IPS-15b (cell line): Measurements from ENCODE around the gene GPRIN3.
"Not testable (repeated sequence)": the region's sequence is repeated elsewhere in the genome, so short reads cannot be mapped to it uniquely, and the experiment has no call there.

Experiments
- H3K27me3 ChIP-seq: one replicate; pipeline ENCODE4 v1.6.1; 2013; ENCODE audit warnings: low read length; ENCODE audit not compliant: control insufficient read depth, insufficient read depth
- H3K36me3 ChIP-seq: one replicate; pipeline ENCODE4 v1.6.1; 2013; ENCODE audit warnings: low read length; ENCODE audit not compliant: control insufficient read depth, insufficient read depth
- H3K4me1 ChIP-seq: one replicate; pipeline ENCODE4 v1.6.1; 2013; ENCODE audit warnings: mild to moderate bottlenecking, low read length; ENCODE audit not compliant: control insufficient read depth, insufficient read depth
- H3K4me3 ChIP-seq: one replicate; pipeline ENCODE4 v1.5.1; 2013; ENCODE audit warnings: low read depth, low read length
- H3K9ac ChIP-seq: one replicate; pipeline ENCODE4 v1.6.1; 2013; ENCODE audit warnings: low read depth, mild to moderate bottlenecking, low read length
- H3K9me3 ChIP-seq: one replicate; pipeline ENCODE4 v1.6.1; 2013; ENCODE audit warnings: mild to moderate bottlenecking, low read length; ENCODE audit not compliant: control insufficient read depth, insufficient read depth

The GPRIN3 gene

DNA sequence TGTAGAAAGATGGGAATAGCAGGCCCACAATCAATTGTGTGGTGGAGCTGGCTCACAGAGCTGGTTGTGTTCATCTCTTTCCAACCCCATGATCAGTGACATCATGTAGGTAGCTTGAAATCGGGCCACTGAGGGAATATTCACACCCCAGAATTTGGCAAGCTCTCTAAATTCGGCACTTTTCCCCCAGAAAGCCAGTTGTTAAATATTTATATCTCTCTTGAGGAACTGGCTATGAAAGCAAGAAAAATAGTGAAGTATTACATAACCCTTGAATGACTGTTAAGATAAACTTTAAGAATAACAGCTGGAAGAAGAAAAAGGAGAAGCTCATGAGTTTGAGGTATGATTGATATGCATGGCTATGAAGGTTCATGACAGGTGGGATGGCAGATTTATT is 38.9 kb downstream of the GPRIN3 start:
- Histone ChIP-seq H3K4me3 (no peak overlapping the region), H3K4me1 (no peaks in the 10 kb centered on the region), H3K27me3 (no peaks in the 10 kb centered on the region), H3K9ac (no peak overlapping the region), H3K9me3 (no peaks in the 10 kb centered on the region), H3K36me3 (no peaks in the 10 kb centered on the region)

DNA sequence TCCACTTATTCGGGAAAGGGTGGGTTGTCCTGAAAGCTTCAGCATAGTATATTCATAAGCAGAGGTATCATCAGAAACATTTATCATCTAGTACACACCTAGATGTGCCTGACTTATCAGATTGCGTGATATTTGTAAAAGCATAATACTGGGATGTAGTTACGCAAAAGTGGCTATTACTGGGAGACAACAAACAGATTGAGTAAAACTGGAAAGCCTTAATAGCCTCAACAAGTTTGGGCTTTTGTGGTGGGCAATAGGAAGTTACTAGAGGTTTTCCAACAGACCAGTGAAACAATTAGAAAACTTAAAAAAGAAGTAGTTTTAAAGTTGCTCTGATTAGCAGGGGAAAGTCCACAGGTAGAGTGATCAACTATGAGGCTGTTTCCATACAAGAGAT is 39.8 kb downstream of the GPRIN3 start:
- Histone ChIP-seq H3K9ac (no peak overlapping the region), H3K9me3 (no peaks in the 10 kb centered on the region), H3K27me3 (no peaks in the 10 kb centered on the region), H3K4me3 (no peak overlapping the region), H3K36me3 (no peaks in the 10 kb centered on the region), H3K4me1 (no peaks in the 10 kb centered on the region)

DNA sequence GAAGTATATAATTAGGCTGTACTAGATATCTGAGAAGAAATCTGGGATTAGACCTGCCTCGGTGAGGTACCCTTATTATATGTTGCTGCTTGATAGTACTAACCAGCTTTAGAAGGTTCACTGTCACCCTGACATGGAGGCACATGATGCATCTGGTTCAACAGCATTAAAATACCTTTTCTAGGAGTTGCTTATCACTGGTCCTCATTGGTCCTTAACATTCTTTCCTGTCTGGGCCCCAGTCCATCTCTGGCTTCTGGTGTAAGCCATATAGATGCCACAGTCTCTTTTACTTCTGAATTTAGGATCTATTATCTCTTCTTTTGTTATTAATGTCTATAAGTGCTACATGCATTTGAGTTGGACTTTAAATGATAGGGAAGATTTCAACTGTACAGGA is 40.2 kb downstream of the GPRIN3 start:
- Histone ChIP-seq H3K36me3 (no peaks in the 10 kb centered on the region), H3K9me3 (no peaks in the 10 kb centered on the region), H3K4me1 (no peaks in the 10 kb centered on the region)

DNA sequence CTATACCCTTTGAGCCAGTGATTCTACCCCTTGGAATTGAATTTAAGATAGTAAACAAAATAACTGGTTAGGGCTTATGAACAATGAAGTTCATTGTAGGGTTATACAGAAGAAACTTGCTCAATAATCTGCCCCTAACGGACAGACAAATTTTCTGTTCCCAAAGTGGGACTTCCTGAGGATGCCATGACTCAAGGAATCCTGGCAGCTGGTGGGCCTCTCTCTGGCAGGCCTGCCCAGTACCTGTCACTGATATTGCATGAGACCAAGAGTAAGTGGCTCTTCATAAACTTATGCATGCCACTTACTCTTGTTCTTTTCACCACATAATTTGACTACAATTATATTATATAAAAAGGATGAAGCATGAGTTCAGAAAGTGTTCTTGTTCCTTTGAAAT is 41.5 kb downstream of the GPRIN3 start:
- no peaks in the 10 kb centered on the region for H3K9me3 ChIP-seq
- H3K36me3 ChIP-seq, result no peaks in the 10 kb centered on the region
- H3K4me3 ChIP-seq, result no peak overlapping the region
- no peaks in the 10 kb centered on the region for H3K27me3 ChIP-seq
- H3K4me1 ChIP-seq, result peaks cover 2% of the 10 kb centered on the region
- no peak overlapping the region for H3K9ac ChIP-seq

More for the DNA sequence above, 40.2 kb downstream of the GPRIN3 start:
- Histone ChIP-seq H3K27me3 (no peaks in the 10 kb centered on the region), H3K4me3 (no peak overlapping the region), H3K9ac (no peak overlapping the region)

GRCh38 chr4:89263265-89263664 is 44.3 kb downstream of the GPRIN3 start:
- H3K27me3 ChIP-seq, result no peaks in the 10 kb centered on the region
- no peaks in the 10 kb centered on the region for H3K36me3 ChIP-seq
- H3K4me3 ChIP-seq, result no peak overlapping the region
- H3K9ac ChIP-seq, result no peak overlapping the region
- H3K4me1 ChIP-seq, result peaks cover 9% of the 10 kb centered on the region
- no peaks in the 10 kb centered on the region for H3K9me3 ChIP-seq

DNA sequence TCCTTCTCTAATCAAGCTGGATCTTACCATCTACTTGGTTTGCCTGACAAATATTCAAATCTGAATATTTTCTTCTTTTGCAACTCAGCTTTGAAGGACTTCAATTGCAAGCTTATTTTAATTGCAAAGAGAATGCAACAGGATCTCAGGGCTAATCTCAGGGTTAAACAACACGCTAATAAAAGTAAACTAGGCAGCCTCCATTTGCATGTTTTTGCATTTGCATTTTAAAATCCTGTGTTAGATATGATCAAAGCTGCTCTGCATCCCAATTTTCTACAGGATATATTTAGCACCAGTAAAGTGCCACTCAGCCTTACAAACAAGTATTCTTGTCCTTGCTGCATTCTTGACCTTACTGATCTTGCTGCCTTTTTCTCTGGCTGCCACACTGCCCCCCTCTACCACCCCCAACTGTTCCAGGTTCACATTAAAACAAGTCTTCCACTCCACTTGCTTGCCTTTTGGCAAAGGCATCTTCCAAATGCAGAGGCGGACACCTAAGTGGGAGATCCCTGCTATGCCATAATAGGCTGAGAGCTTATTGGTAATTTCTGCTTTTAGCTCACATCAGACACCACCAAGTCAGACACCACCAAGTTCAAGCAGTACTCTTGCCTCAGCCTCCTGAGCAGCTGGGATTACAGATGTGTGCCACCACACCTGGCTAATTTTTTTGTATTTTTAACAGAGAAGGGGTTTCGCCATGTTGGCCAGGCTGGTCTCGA is 48.1 kb downstream of the GPRIN3 start:
- Histone ChIP-seq H3K36me3 (no peaks in the 10 kb centered on the region), H3K27me3 (no peaks in the 10 kb centered on the region), H3K4me3 (no peak overlapping the region), H3K4me1 (peaks cover 9% of the 10 kb centered on the region), H3K9me3 (no peaks in the 10 kb centered on the region), H3K9ac (no peak overlapping the region)

- no peak overlapping the region for H3K4me3 ChIP-seq
- H3K9me3 ChIP-seq, result no peaks in the 10 kb centered on the region
- H3K27me3 ChIP-seq, result no peaks in the 10 kb centered on the region
- H3K4me1 ChIP-seq, result peaks cover 9% of the 10 kb centered on the region
- no peak overlapping the region for H3K9ac ChIP-seq
- H3K36me3 ChIP-seq, result no peaks in the 10 kb centered on the region
Measured at GRCh38 chr4:89258506-89258905, 49.1 kb downstream of the GPRIN3 start.

GRCh38 chr4:89257376-89257775 is 50.2 kb downstream of the GPRIN3 start:
- Histone ChIP-seq H3K36me3 (no peaks in the 10 kb centered on the region), H3K9me3 (no peaks in the 10 kb centered on the region), H3K4me1 (peaks cover 9% of the 10 kb centered on the region), H3K4me3 (no peak overlapping the region), H3K9ac (no peak overlapping the region), H3K27me3 (no peaks in the 10 kb centered on the region)

DNA sequence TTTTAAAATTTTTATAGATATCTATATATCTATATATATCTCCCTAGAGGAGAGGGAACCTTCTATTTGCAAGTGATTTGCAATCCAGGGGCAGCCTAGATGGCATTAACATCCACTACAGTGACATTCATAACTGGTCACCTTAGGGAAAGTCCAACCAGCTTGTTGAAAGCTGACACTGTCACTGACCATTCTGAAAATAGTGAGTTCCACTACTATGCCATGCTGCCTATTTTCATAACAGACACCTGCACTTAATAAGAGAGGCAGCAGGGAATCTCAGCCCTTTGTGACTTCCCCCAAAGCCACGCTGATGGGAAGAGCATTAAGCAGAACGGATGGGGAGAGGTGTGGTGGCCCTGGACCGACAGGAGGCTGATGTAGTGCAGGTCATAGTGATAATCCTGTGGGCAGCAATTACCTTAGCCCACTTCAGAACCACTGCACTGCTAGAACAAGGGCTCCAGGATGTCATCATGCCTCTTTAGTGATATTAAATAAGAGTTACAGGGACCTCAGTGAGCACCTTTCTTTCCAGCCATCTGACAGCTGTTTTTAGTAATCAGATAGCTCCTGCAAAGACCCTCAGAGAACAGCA is 51.3 kb downstream of the GPRIN3 start:
- H3K36me3 ChIP-seq, result no peaks in the 10 kb centered on the region
- H3K9ac ChIP-seq, result no peak overlapping the region
- H3K9me3 ChIP-seq, result no peaks in the 10 kb centered on the region
- no peak overlapping the region for H3K4me3 ChIP-seq
- H3K27me3 ChIP-seq, result no peaks in the 10 kb centered on the region
- peaks cover 8% of the 10 kb centered on the region for H3K4me1 ChIP-seq

GRCh38 chr4:89254847-89255246 is 52.8 kb downstream of the GPRIN3 start:
- Histone ChIP-seq H3K4me1 (peaks cover 7% of the 10 kb centered on the region), H3K27me3 (no peaks in the 10 kb centered on the region)

DNA sequence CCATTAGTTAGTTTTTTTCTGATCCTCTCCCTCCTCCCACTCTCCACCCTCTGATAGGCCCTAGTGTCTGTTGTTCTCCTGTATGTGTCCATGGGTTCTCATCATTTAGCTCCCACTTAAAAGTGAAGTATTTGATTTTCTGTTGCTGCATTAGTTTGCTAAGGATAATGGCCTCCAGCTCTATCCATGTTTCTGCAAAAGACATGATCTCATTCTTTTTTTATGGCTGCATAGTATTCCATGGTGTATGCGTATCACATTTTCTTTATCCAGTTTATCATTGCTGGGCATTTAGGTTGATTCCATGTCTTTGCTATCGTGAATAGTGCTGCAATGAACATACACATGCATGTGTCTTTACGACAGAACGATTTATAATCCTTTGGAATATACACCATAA is 53.3 kb downstream of the GPRIN3 start:
- H3K9ac ChIP-seq, H3K4me1 ChIP-seq, H3K9me3 ChIP-seq, H3K27me3 ChIP-seq, H3K36me3 ChIP-seq, H3K4me3 ChIP-seq: not testable (repeated sequence)

More at GRCh38 chr4:89254847-89255246, 52.8 kb downstream of the GPRIN3 start:
- Histone ChIP-seq H3K4me3 (no peak overlapping the region), H3K9me3 (no peaks in the 10 kb centered on the region), H3K9ac (no peak overlapping the region), H3K36me3 (no peaks in the 10 kb centered on the region)

DNA sequence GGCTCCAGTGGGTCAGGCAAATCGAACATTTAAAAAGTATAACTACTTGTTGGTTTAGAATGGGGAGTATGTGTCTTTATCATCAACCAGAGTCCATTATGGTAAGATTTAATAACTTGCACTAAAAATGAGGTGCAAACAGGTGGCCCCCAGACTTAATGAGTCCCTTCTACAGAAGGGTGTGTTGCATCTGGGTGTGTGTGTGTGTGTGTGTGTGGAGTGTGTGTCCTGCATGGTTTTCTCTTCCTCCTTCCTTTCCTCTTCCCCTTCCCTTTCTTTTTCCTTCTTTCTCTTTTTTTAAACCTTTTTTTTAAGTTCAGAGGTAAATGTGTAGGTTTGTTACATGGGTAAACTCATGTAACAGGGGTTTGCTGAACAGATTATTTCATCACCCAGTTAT is 53.7 kb downstream of the GPRIN3 start:
- peaks cover 2% of the 10 kb centered on the region for H3K4me1 ChIP-seq
- H3K36me3 ChIP-seq, result no peaks in the 10 kb centered on the region
- no peaks in the 10 kb centered on the region for H3K9me3 ChIP-seq
- H3K27me3 ChIP-seq, result no peaks in the 10 kb centered on the region
- H3K4me3 ChIP-seq, result no peak overlapping the region
- H3K9ac ChIP-seq, result no peak overlapping the region
